GM12875 (cell line): ENCODE measurements around the gene PNLDC1.

Source experiments
- H3K4me3 ChIP-seq: one replicate; pipeline ENCODE4 v1.5.1; 2011; ENCODE audit warnings: low read depth, low read length, control low read depth
- TF ChIP-seq, protein P1 (sequence below): IDR thresholded peaks from 2 replicates; pipeline ENCODE4 v1.5.1; 2011; ENCODE audit warnings: low read depth, mild to moderate bottlenecking, control low read depth, inconsistent platforms, low read length, moderate library complexity, borderline replicate concordance; ENCODE audit not compliant: insufficient read depth

PNLDC1 gene

DNA sequence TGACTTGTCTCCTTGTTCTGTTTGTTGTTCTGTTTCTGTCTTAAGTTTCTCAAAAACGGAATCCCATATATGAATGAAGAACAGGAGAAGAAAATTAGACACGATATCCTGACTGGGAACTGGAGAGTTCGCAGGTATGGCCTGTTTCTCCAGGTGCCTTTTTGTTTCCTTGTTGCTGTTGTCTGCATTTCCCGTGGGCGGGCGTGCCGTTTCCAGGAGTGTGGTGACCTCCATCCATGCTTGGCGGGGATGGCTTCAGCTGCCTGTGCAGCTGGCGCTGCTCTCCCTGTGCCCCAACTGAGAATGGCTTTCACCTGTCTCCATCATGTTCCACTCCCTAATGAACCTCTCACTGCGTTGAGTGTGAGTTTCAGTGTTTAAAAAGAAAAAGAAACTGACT lies 4.4 kb downstream of the PNLDC1 start:
- no peak overlapping the region for H3K4me3 ChIP-seq
- TF ChIP-seq, protein P1, sequence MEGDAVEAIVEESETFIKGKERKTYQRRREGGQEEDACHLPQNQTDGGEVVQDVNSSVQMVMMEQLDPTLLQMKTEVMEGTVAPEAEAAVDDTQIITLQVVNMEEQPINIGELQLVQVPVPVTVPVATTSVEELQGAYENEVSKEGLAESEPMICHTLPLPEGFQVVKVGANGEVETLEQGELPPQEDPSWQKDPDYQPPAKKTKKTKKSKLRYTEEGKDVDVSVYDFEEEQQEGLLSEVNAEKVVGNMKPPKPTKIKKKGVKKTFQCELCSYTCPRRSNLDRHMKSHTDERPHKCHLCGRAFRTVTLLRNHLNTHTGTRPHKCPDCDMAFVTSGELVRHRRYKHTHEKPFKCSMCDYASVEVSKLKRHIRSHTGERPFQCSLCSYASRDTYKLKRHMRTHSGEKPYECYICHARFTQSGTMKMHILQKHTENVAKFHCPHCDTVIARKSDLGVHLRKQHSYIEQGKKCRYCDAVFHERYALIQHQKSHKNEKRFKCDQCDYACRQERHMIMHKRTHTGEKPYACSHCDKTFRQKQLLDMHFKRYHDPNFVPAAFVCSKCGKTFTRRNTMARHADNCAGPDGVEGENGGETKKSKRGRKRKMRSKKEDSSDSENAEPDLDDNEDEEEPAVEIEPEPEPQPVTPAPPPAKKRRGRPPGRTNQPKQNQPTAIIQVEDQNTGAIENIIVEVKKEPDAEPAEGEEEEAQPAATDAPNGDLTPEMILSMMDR: no peak

DNA sequence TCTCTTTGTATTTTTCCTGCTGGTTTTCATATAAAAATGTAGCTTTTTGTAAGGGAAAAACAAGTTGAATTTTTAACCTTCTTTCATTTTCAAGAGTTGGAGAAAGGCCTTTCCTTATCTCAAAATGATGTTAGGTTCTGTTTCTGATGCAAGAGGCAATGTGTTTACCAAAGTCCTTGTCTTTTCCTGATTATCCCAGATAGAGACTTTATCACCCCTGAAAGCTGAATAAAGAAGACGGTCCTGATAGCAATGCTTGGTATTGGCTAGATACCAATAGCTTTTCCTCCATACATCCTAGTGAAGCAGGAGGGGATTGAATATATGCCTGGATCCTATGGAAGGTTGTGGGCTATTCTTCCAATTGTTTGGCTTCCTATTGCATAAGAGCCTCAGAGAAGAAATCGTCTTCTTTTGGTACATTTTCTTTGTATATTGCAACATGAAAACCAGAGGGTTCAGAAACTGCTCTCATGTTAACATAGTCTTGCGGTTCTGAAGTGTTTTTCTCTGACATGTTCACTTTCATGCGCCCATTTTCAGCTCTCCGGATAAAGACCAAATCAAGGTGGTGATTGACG lies 5.5 kb downstream of the PNLDC1 start:
- no peak overlapping the region for H3K4me3 ChIP-seq
- TF ChIP-seq, protein P1: no peak

GRCh38 chr6:159806021-159806458 lies 6.0 kb downstream of the PNLDC1 start:
- TF ChIP-seq, protein P1: no peak
- no peak overlapping the region for H3K4me3 ChIP-seq

DNA sequence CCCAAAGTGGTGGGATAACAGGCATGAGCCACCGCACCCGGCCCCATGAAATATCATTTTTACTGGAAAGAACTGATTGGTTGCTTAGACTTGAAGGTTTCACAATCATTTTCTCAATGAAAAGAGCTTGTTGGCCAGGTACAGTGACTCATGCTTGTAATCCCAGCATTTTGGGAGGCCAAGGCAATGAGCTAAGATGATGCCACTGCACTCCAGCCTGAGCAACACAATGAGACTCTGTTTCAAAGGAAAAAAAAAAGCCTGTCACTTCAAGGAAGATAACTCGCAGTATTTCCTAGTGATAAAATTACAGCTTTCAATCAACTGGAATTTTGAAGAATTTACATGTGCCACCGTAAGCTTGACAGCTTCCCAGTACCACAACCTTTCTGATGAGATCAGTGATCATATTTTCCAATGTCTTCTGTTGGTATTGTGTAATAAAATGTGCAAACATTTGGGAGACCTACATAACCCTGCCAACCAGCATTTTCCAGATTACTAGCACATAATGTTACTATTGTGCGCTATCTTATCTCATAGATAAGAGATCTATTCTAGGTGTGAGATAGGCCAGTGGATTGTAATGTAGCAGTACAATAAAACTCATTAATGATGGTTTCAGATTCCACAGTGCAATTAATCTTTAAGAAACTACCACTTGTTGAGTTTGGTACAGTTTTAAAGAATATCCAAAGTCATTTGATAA lies 7.2 kb downstream of the PNLDC1 start:
- H3K4me3 ChIP-seq: no peak overlapping the region
- TF ChIP-seq, protein P1: no peak

DNA sequence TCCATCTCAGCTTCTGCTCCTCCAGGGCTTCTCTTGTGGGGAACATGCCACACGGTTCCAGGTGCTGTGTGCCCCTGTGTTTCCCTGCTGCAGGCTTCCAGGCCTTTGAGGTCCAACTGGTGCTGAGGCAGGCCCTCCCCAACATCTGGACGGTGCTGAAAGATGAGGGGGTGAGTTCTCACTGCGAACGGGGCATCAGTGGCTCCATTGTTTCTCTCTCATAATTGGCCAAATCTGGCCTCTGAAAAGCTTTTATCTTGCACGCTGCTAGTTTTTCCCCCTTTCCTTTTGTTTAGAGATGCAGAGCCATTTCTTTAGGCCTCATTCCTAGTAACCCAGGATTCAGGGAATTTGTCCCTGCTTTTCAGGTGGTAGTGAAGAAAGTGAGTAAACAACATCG lies 8.6 kb downstream of the PNLDC1 start:
- TF ChIP-seq, protein P1: no peak
- H3K4me3 ChIP-seq: no peak overlapping the region

- H3K4me3 ChIP-seq: no peak overlapping the region
- TF ChIP-seq, protein P1: no peak
Measured at GRCh38 chr6:159809149-159809548, 9.1 kb downstream of the PNLDC1 start.

- TF ChIP-seq, protein P1: no peak
- no peak overlapping the region for H3K4me3 ChIP-seq
Measured at GRCh38 chr6:159813781-159814180, 13.7 kb downstream of the PNLDC1 start.
